Tibial nerve (tissue), 4 donors: ENCODE results near the gene MAP4K2. TPM values are rescaled to one million over a fixed set of nuclear protein-coding genes. Genes with fewer than 3 reads are reported as not detected.

Source experiments
- DNase-seq, 2 donors: peaks; one replicate each; pipeline ENCODE4 v3.0.0-alpha.2; 2019; ENCODE audit warnings: low spot score in 2 of 2
- H3K27ac ChIP-seq, 4 donors: fragments of 200-600 bp; sonication (generic) in 3 of 4; one replicate each; pipeline ENCODE4 v1.5.1; 2017 to 2019; ENCODE audit warnings: mild to moderate bottlenecking in 1 of 4
- H3K27me3 ChIP-seq, 2 donors: fragments of 200-600 bp; sonication (generic) in 1 of 2; one replicate each; pipeline versions ENCODE4 v1.5.1 to v1.6.0; 2017 to 2019
- H3K36me3 ChIP-seq, 3 donors: fragments of 200-600 bp; sonication (generic); one replicate each; pipeline ENCODE4 v1.5.1; 2018 to 2019
- H3K4me1 ChIP-seq, 4 donors: fragments of 200-600 bp; sonication (generic) in 3 of 4; one replicate each; pipeline ENCODE4 v1.5.1; 2017 to 2019
- H3K4me3 ChIP-seq, 4 donors: fragments of 200-600 bp; sonication (generic) in 3 of 4; one replicate each; pipeline ENCODE4 v1.5.1; 2017 to 2019; ENCODE audit warnings: mild to moderate bottlenecking in 1 of 4, moderate library complexity in 1 of 4
- H3K9me3 ChIP-seq, 4 donors: fragments of 200-600 bp; sonication (generic) in 3 of 4; one replicate each; pipeline ENCODE4 v1.5.1; 2017 to 2019
- EP300 ChIP-seq, 2 donors: sonication (generic); formaldehyde crosslinking; IDR thresholded peaks; one replicate each; pipeline ENCODE4 v1.6.1; 2017; ENCODE audit warnings: antibody characterized with exemption in 2 of 2, mild to moderate bottlenecking in 1 of 2
- POLR2A ChIP-seq, 2 donors: fragments of 450-650 bp; IDR thresholded peaks; one replicate each; pipeline ENCODE4 v1.6.1; 2017; ENCODE audit warnings: antibody characterized with exemption in 2 of 2, mild to moderate bottlenecking in 2 of 2, moderate library complexity in 2 of 2
- WGBS, 2 donors: methylation state at CpG; one replicate each; pipeline ENCODE4 v1.1.5; 2018; 5-methylcytosine and 5-hydroxymethylcytosine counted together
- total RNA-seq, 4 donors: library from RNA; depleted of rRNA; stranded (reverse); fragments of >200 nt; gene quantifications; one replicate each; pipeline ENCODE4 v1.1.0, GENCODE V29; 2016
- TF ChIP-seq, protein P1 (sequence below), 5 experiments: fragments of 200-600 bp in 3 of 5; fragments of 450-650 bp in 2 of 5; sonication (generic) in 3 of 5; IDR thresholded peaks; one replicate each; pipeline ENCODE4 v1.5.1; 2016 to 2019; ENCODE audit warnings: antibody characterized with exemption in 5 of 5, mild to moderate bottlenecking in 3 of 5, moderate library complexity in 2 of 5

MAP4K2 gene
- total RNA-seq: 10 to 100 TPM; 10.6 to 22.2 (median 13.5) TPM

- Histone ChIP-seq H3K27ac (peak within 1 kb of the TSS; percentile 72 to 94 (median 89)), H3K4me1 (peaks cover 0 to 33% (median 13%) of the 10 kb centered on the region in 4 donors), H3K36me3 (peaks cover 0 to 60% (median 0%) of the 10 kb centered on the region in 3 donors), H3K9me3 (no peaks in the 10 kb centered on the region), H3K27me3 (no peaks in the 10 kb centered on the region), H3K4me3 (peak within 1 kb of the TSS; percentile 41 to 73 (median 70))
- peak; percentile 83 to 91 for DNase-seq
- TF ChIP-seq, protein P1, sequence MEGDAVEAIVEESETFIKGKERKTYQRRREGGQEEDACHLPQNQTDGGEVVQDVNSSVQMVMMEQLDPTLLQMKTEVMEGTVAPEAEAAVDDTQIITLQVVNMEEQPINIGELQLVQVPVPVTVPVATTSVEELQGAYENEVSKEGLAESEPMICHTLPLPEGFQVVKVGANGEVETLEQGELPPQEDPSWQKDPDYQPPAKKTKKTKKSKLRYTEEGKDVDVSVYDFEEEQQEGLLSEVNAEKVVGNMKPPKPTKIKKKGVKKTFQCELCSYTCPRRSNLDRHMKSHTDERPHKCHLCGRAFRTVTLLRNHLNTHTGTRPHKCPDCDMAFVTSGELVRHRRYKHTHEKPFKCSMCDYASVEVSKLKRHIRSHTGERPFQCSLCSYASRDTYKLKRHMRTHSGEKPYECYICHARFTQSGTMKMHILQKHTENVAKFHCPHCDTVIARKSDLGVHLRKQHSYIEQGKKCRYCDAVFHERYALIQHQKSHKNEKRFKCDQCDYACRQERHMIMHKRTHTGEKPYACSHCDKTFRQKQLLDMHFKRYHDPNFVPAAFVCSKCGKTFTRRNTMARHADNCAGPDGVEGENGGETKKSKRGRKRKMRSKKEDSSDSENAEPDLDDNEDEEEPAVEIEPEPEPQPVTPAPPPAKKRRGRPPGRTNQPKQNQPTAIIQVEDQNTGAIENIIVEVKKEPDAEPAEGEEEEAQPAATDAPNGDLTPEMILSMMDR (IDR thresholded peaks at IDR 0.05): peak in 4 of 5 experiments; percentile 14 to 49 (median 40)
- TF ChIP-seq POLR2A (IDR thresholded peaks at IDR 0.05) (no peak), EP300 (IDR thresholded peaks at IDR 0.05) (peak; percentile 62 to 64)
- 0% methylated on average over 22 to 23 of the region's 58 CpGs for WGBS, 2 donors
These were observed at the start of gene MAP4K2 for GRCh38 chr11:64803158-64803845. MAP4K2 (minus strand) TSS chr11:64803214; CDS start chr11:64803149, 65 bp downstream.

DNA sequence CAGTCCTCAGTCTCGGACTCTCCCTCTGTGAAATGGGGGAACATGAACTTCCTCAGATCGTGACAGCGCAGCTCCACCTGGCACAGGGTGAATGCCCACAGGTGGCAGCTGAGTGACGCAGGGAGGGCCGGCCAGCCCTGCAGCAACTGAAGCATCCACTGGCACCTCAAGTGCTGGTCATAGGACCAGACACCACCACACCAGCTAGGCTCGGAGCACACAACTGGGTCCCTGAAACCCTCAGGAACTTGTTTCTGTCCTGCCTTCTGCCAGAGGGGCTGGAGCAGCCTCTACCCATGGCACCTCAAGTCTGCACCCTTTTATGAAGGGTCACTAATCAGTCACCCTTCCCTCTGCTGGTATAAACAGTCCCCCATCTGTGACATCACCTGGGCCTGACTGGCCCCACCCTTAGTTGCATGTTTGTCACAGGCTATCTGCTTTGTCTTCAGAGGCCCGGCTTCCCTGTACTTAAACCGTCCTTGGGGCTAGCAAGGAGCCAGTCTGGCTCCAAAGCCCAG, 48.9 kb upstream of the MAP4K2 start:
- no peak for TF ChIP-seq POLR2A (IDR thresholded peaks at IDR 0.05)
- TF ChIP-seq, protein P1 (IDR thresholded peaks at IDR 0.05): no peak
- no peak for TF ChIP-seq EP300 (IDR thresholded peaks at IDR 0.05)
- Histone ChIP-seq H3K36me3 (peaks cover 2 to 25% (median 5%) of the 10 kb centered on the region in 3 donors), H3K9me3 (no peaks in the 10 kb centered on the region), H3K27ac (peak overlapping the region in 3 of 4 donors; percentile 58 to 78 (median 76)), H3K27me3 (no peaks in the 10 kb centered on the region), H3K4me3 (no peak overlapping the region), H3K4me1 (peaks cover 0 to 86% (median 63%) of the 10 kb centered on the region in 4 donors)
- DNase-seq: no peak
- WGBS, 2 donors: 73 to 87% methylated on average over 8 of the region's 8 CpGs

DNA sequence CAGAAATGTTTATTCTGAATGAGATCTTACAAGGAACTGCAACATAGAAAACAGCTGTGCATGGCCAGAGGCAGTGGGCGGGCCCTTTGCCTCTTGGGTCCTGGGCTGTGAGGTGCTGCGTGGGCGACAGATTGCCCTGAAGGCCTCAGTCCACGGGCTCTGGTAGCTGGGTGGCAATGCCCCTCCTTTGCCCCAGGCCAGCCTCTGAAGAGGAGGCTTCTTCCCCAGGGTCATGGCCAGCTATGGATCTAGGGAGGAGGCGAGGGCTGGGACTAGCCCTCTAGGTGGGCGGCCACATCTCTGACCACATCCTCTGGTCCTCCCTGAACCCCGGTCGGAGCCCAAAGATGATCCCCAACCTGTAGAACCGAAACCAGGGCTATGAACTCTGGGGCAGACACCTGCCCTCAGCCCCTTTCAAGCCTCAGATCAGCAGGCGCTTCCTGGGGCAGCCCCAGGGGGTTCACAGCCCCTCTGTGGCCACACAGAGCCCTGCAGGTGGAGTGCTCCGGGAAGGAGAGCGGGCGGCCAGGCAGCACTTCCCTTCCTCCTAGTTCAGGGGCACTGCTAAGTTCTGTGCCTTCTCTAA, 48.1 kb upstream of the MAP4K2 start:
- Histone ChIP-seq H3K4me1 (peaks cover 0 to 78% (median 55%) of the 10 kb centered on the region in 4 donors), H3K4me3 (no peak overlapping the region), H3K36me3 (peaks cover 2 to 25% (median 5%) of the 10 kb centered on the region in 3 donors), H3K9me3 (no peaks in the 10 kb centered on the region), H3K27ac (peak overlapping the region; percentile 22 to 78 (median 67)), H3K27me3 (no peaks in the 10 kb centered on the region)
- WGBS, 2 donors: 36 to 41% methylated on average over 12 of the region's 13 CpGs
- DNase-seq: no peak
- TF ChIP-seq POLR2A (IDR thresholded peaks at IDR 0.05) (no peak), EP300 (IDR thresholded peaks at IDR 0.05) (no peak)
- TF ChIP-seq, protein P1 (IDR thresholded peaks at IDR 0.05): no peak

GRCh38 chr11:64849598-64850356, 46.8 kb upstream of the MAP4K2 start:
- H3K27me3 ChIP-seq: no peaks in the 10 kb centered on the region
- H3K9me3 ChIP-seq: no peaks in the 10 kb centered on the region

More at GRCh38 chr11:64849598-64850356, 46.8 kb upstream of the MAP4K2 start:
- Histone ChIP-seq H3K4me1 (peaks cover 0 to 67% (median 44%) of the 10 kb centered on the region in 4 donors), H3K4me3 (no peak overlapping the region), H3K27ac (peak overlapping the region in 3 of 4 donors; percentile 58 to 78 (median 76)), H3K36me3 (peaks cover 2 to 25% (median 5%) of the 10 kb centered on the region in 3 donors)
- TF ChIP-seq EP300 (IDR thresholded peaks at IDR 0.05) (no peak), POLR2A (IDR thresholded peaks at IDR 0.05) (no peak)
- TF ChIP-seq, protein P1 (IDR thresholded peaks at IDR 0.05): no peak
- DNase-seq: no peak
- 76 to 83% methylated on average over 16 to 19 of the region's 19 CpGs for WGBS, 2 donors
